NOMO-1 (cell line): ENCODE data around the gene SPO11.
A peak's percentile ranks its signal among the peaks of the same experiment; 100 is the strongest.
"Not testable (repeated sequence)": the region's sequence is repeated elsewhere in the genome, so short reads cannot be mapped to it uniquely, and the experiment has no call there.

Source experiments
- DNase-seq, 2 experiments: peaks; one replicate each; lab custom pipeline; 2025; ENCODE audit not compliant: unreplicated experiment in 2 of 2; lab: John Stamatoyannopoulos, UW

SPO11 gene

DNA sequence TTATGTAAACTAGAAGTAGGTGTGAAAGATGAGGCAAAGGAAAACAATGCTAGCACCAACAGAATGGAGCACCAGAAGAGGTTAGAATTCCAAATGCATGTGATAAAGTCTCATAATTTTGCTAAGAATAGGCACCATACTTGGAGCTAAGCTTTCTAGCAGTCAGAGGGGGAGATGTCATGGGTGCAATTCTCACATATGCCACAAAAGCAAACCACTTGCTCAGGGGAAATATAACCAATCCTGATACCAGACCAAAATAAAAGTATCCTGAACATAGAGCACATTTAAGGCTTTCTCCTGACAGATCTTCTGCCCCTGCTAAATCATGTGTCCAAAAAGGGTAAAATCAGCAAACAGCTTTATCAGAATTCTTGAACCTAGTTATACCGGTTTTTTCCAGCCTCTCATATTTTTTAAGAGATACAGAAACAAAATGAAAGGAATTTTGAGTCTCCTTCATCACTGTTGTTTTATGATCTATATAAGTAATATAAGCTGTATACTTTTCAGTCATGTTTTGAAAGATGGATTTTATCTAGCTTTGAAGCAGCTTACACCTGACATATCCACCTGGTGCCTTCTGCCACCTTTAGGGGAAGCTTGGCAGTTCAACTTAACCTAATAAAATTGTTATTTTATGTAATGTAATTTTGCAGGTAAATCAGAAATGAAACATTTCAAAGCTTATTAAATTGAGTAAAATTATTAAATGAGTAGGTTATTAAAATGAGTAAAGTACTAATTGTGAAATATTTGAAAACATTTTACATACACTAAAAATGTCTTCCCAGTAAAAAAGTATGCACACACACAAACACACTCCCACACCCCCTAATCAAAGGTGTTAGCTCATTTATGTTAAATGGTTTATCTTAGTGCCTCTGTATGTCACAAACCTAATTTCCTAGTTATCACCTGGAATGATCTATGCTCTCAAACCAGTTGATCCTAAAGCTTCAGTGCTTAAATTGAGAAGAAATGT lies 2.8 kb downstream of the SPO11 start:
- no peak for DNase-seq

DNA sequence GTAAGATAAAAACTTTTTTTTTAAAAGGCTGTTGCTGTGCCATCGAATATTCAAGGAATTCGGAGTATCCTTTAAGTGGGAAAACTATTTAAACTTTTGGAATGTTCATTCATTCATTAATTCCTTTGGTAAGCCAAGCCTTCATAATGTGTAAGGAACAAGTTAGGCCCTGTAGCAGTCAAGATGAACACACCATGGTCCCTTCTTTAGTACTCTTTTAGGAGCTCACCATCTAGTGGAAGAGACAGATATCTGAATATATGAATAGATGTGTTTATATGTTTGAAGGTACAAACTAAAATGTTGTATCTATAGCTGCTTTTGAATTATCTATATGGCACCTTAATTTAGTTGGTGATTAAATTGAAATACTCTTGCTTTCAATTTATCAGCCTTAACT lies 5.8 kb downstream of the SPO11 start:
- peak in 1 of 2 experiments; percentile 5 for DNase-seq

DNA sequence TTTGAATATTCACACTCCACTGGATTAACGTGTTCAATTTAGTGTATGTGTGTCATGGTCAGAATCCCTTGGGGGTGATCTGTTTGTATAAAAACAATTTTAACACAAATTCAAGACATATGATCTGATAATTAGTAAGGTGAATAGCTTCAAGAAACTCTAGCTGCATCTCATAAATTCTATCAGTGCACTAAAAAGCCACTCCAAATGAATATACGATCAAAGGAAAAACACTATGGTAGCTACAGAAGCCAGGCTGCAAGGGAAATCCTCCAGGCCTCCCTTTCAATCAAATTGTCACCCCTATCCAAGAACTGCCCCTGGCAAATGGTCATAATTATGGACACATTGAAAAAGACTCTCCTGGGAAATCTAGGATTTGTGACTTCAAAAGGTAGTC lies 12.1 kb downstream of the SPO11 start:
- no peak for DNase-seq

DNA sequence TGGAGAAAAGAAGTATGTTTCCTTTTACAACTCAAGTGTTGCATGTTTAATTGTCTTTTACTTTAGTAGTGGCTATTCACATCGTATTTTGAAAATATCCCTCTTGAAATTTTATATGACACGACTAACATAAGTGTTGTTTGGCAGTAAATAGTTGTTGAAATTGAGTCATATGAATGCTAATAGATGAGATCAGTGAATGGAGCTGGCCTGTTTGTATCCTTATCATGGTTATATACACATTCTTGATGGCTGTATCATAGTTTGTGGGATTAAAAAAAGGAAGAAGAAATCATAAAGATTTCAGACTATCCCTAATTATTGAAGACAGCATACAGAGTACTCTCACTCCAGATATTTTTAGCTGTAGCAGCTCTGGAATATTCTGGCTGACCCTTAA lies 13.2 kb downstream of the SPO11 start:
- no peak for DNase-seq

DNA sequence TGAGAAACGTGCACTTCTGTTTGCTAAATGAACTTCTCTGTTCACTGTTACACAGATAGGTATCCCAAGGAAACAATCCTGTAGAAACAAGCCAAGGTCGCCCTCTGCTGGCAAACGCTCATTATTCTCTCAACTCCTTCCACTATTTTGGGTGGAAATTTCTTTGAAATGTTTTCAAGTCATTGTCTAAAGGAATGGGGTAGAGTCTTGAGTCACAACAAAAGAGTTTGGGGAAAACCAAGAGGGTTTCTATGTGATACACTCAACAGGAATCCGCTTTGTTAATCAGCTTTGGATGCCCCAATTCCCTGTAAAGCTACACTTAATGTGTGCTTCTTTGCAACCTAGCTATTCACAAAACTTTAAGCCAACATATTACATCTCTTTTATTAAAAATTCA lies 16.9 kb downstream of the SPO11 start:
- peak; percentile 23 to 72 for DNase-seq

DNA sequence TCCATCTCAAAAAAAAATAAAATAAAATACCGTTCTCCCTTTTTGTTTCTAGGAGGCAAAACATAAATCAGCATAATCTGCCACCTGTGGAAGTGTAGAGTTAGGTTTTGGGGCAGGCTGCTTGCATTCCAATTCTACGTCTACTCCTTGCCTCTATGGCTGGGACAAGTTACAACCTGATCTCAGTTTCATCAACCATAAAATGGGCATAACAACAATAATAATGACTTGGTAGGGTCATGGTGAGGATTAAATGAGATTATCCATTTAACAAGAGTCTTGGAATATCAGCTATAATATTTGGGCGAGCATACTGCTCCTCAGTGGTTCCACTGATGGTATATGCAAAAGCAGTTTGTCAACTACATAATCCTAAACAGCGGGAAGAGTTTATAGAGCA lies 17.8 kb downstream of the SPO11 start:
- no peak for DNase-seq

DNA sequence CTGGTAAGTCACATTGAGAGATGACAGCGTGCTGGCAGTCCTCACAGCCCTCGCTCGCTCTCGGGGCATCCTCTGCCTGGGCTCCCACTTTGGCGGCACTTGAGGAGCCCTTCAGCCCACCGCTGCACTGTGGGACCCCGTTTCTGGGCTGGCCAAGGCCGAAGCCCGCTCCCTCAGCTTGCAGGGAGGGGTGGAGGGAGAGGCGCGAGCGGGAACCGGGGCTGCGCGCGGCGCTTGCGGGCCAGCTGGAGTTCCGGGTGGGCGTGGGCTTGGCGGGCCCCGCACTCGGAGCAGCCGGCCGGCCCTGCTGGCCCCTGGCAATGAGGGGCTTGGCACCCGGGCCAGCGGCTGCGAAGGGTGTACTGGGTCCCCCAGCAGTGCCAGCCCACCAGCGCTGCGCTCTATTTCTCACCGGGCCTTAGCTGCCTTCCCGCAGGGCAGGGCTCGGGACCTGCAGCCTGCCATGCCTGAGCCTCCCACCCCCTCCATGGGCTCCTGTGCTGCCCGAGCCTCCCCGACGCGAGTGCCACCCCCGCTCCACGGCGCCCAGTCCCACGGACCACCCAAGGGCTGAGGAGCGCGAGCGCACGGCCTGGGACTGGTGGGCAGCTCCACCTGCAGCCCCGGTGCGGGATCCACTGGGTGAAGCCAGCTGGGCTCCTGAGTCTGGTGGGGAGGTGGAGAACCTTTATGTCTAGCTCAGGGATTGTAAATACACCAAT lies 18.8 kb downstream of the SPO11 start:
- not testable (repeated sequence) for DNase-seq

DNA sequence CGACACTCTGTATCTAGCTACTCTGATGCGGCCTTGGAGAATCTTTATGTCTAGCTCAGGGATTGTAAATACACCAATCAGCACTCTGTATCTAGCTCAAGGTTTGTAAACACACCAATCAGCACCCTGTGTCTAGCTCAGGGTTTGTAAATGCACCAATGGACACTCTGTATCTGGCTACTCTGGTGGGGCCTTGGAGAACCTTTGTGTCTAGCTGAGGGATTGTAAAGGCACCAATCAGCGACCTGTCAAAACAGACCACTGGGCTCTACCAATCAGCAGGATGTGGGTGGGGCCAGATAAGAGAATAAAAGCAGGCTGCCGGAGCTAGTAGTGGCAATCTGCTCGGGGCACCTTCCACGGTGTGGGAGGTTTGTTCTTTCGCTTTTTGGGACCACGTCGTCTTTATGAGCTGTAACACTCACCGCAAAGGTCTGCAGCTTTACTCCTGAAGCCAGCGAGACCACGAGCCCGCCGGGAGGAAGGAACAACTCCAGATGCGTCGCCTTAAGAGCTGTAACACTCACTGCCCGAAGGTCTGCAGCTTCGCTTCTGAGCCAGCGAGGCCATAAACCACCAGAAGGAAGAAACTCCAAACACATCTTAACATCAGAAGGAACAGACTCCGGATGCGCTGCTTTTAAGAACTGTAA lies 19.4 kb downstream of the SPO11 start:
- not testable (repeated sequence) for DNase-seq

DNA sequence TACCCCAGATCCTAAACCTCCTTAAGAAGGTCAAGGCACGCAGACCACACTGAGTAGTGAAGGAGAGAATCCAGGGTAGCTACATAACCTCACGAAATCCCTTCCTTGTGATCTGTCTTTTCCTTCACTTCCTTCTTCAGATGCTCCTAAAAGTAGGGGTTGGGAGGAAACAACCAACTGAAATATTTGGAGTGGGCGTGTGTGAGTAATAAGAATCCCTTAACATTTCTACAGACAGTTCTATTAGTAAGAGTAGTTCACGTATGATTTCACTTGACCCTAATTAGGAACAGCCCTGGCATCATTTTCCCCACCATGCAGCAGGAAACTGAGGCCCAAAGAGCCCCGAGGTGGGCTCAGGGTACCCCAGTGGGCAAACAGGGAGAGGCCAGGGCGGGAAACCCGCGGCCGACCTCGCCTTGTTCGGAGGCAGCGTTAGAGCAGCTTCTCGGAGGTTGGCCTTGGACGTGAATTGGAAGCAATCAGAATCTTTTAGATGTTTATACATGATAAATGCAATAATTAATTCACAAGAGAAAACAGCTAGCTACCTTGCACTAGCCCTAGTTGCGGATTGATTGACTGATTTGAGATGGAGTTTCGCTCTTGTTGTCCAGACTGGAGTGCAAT lies 20.6 kb downstream of the SPO11 start:
- no peak for DNase-seq

DNA sequence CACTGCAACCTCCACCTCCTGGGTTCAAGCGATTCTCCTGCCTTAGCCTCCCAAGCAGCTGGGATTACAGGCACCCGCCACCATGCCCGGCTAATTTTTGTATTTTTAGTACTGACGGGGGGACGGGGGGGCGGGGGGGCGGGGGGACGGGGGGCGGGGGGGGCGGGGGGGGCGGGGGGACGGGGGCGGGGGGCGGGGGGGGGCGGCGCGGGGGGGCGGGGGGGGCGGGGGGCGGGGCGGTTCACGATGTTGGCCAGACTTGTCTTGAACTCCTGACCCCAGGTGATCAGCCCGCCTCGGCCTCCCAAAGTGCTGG lies 21.1 kb downstream of the SPO11 start:
- not testable (repeated sequence) for DNase-seq

DNA sequence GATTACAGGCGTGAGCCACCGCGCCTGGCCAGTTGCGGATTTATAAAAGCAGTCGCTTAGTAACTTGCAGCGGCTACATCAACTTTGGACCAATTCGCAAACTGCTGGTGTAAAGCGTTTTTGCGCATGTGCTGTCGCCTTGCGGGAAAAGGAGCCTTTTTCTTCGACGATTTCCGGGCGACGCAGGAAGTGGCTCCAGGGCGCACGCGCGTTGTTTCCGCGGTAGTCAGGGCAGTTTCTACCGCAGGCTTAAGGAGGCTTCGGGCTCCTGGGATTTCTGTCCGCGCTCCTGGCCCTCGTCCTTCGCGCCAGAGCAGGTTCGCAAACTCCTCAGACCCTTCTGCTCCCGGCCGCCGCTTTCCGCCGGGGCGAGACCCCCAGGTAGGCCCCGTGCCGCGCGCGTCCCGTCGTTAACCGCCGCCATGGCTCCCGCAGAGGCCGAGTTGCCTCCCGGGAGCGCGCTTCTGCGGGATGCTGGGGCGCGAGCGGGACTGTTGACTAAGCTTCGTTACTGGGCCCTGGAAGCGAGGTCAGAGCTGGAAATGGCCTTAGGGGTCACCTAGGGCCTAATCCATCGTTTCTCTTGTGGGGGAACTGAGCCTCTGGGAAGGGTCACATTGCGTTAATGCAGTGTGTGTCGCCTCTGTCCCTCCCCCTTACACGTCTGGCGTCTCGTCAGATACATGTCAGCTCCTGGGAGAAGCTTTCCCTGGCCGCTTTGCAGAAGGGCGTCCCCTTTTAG lies 21.6 kb downstream of the SPO11 start, which contains the start of gene RAE1:
Gene RAE1, plus strand, starts transcription at position 214 of the 742 bp plus-strand sequence. CDS start 2,784 bp downstream, outside the sequence.
- DNase-seq: peak; percentile 87 to 89

DNA sequence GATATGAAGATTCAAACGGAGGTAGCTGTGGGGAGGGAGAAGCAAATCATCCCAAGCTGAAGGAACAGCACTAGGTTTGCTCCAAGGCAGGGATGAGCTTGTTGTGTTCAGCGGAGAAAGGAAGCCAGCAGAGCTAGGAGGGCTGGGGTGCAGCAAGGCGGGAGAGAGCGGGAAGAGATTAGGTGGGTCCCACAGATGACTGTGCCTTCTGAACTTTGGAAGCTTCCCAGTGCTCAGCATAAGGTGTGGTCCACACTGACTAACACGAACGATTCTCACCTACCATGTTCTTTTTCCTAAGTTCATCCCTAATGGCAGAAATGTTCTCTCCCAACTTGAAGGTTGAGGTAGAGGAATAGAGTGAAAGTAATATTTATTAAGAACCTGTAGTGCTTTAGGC lies 22.7 kb downstream of the SPO11 start:
- no peak for DNase-seq

DNA sequence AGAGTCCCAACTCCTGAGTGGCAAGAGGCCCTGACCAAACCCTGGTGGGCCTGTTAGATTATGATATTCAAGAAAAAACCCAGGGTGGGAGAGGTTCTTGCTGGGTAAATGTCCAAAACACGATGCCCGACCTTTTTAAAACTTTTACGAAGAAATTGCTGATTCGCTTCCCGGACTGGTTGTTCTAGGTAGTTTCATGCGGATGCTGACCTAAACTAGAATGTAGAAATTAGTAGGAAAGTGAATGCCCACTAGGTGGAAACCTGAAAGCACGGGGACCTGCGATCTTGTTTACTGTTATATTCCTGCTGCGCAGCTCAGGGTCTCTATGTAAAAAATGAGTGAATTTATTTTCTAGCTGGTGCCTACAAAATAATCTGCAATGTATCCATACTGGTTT lies 23.7 kb downstream of the SPO11 start:
- no peak for DNase-seq

DNA sequence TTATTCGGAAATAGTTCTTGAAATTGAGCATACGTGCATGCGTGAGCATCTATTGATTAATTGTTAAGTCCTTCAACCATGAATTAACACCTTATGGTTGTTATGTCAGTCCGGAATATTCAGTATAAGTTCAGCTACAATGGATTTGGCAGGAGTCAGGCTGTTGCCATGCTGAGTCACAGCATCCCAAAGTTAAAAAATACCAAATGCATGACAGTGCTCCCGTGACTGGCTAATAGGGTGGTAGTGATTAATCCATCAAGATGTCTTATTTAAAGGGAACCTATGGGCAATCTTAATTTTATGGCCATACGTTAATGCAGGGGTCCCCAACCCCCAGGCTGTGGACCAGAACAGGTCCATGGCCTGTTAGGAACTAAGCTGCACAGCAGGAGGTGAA lies 31.9 kb downstream of the SPO11 start:
- DNase-seq: no peak

DNA sequence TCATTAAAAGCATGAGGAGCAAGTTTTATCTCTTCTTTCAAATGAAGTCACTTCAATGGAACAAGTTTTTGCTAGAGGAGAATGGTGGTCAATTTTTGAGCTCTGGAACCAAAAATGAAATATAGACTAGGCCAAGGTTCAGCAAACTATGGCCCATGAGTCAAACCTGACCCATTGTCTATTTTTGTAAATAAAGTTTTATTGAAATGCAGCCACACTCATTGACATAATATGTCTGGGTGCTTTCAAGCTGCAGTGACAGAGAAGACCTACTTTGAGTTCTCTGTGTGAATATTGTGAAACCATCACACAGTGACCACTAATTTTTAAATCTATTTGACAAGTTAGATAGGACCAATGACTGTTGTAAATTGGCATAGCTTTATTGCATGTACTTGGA lies 34.8 kb downstream of the SPO11 start:
- no peak for DNase-seq

DNA sequence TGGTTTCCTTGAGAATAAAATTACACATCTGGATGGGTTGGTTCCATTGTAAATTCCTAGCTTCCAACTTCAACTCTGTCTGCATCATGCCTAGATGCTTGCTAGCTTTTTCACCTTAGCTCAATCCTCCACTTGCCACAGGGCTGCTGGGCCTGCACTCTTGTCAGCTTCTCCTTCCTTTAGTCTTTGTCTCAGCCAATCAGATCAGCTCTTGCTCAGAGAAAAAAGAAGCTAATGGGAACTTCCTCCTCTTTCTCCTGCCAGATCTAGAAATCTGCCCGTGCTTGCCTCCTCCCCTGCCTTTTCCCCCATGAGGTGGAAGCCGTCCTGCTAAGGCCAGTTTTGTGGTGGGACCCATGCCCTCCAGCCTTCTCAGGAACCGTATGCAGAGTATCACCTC lies 40.0 kb downstream of the SPO11 start:
- DNase-seq: peak in 1 of 2 experiments; percentile 24

DNA sequence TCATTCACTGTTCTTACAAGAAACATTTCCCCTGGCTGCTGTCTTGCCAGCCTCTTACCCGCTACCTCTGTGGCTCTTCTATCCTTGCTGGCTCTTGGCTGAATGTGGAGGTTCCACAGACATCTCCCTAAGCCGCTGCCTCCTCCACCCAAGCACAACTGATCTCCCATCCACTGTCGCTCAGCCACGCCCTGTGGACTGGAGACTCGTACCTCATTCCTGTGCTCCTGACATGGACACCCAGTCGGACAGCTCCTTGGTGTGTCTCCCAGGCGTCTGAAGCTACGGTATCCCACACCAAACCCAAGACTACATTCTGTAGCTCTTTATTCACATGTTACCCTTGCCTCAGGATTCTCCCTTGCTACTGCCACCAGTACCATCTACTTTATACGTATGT lies 40.7 kb downstream of the SPO11 start:
- DNase-seq: no peak

DNA sequence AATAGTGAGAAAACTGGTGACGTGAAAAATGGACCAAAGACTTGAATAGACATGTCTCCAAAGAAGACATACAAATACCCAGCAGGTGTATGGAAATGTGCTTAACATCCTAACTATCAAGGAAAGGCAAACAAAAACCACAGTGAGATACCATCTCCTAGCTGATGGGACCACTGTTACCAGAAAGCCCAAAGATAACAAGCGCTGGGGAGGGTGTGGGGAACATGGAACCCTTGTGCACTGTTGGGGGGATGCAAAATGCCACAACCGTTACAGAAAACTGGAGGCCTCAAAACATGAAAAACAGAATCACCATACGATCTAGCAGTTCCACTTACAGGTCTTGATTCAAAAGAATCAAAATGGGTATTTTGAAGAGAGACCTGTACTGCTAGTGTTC lies 41.8 kb downstream of the SPO11 start:
- DNase-seq: no peak

DNA sequence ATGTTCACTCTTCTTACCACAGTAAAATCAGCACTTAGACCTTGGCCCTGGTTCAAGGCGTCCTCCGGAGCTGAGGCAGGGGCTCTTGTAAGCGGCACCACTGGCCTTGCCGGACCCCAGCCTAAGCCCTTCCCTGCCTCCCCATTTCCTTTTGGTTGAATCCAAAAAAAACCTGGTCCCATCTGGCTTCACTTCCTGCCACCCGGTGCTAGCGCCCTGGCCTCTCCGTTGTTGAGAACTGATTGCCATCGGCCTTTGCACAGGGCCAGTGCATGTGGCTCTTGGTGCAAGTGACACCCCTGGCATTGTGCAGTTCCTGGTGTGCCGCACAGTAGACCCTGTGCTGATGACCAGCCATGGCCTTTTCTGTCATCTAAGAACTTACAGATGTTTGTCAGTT lies 42.6 kb downstream of the SPO11 start:
- no peak for DNase-seq
